GM20000 (cell line): ENCODE data around the gene DENND2A.

ENCODE experiments used
- DNase-seq: peaks from one replicate; pipeline ENCODE4 v3.0.0; 2012; ENCODE audit warnings: low spot score
- CTCF ChIP-seq: IDR thresholded peaks from 2 replicates; pipeline ENCODE4 v1.5.1; 2012; ENCODE audit warnings: mild to moderate bottlenecking, control low read depth; ENCODE audit errors: extremely low read depth, missing control alignments

Gene DENND2A

GRCh38 chr7:140605337-140605736, 35.3 kb downstream of the DENND2A start:
- no peak for TF ChIP-seq CTCF
- no peak for DNase-seq

GRCh38 chr7:140604760-140605159, 35.9 kb downstream of the DENND2A start:
- no peak for DNase-seq
- TF ChIP-seq CTCF = no peak

GRCh38 chr7:140604076-140604475, 36.5 kb downstream of the DENND2A start:
- TF ChIP-seq CTCF = no peak
- DNase-seq = no peak

DNA sequence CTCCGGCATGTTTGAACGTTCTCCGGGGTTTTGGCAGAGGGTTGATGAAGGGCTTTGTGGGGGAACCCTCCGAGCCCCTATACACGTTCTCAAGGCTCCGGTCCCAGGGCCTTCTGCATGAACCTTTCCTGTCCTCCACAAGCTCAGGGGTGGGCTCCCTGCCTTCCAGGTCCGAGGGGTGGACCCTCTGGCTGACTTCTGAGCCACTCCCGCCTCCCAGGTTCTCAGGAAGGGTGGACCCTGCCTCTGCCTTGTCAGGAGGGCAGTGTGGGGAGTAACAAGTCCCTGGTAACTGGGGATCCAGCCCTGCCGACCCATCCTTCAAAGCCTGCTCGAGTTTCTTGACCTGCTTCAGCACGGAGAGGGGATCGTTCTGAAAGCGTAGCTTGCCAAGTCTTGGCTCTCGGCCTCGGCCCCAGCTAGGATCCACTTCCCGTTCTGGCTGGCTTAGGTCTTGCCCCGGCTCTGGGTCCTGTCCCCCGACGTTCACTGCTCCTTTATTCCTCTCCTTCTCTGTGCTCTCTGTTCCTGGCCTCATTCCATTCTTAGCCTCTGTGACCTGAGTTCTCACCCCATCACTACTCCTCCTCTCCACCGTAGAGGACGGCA, 38.9 kb downstream of the DENND2A start:
- TF ChIP-seq CTCF = no peak
- no peak for DNase-seq

- TF ChIP-seq CTCF = no peak
- no peak for DNase-seq
These were observed 40.3 kb downstream of the DENND2A start for GRCh38 chr7:140600341-140600740.

GRCh38 chr7:140597428-140597949, 43.1 kb downstream of the DENND2A start:
- no peak for TF ChIP-seq CTCF
- DNase-seq = no peak

DNA sequence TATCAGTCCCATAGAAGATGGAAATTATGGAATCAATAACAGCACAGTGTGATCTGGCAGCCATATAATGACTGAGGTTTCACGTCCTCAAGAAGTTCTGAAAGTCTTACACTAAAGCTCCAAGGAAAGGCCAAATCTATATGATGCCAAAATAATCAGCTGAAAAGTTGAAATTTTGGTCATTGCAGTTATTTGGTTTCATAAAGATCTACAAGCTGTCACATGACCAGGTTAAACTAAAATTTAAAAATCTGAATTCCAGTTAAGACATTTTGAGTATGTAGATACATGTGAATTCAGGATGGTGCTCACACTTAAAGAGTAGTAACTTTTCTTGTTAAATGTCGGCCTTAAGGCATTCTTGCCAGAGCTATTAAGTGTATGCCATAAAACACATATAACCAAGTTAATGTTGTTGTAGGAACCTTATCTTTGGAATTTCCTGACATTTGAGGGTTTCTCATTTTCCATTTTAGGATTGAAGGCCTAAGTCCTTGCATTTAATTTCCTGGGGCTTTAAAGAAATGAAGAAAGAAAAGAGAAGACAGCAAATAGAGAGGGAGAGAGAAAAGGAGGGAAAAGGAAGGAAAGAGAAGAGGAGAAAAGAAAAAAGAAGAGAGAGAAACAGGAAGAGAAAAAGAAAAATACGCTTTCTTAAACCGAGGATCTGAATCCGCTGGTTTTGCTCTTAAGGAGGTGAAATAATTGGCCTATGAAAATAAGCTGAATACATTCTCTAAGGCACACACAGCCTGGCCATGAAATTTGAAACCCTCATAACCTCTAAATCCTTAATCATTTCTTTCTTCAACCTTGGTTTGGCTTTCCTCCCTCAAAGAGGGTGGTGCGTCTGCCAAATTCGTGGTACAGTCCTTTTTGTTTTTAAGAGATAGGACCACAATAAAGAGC, 43.8 kb downstream of the DENND2A start:
- DNase-seq = no peak
- TF ChIP-seq CTCF = no peak
